HG03469 (cell line): ENCODE data around the gene LSM14B.
A peak's percentile ranks its signal among the peaks of the same experiment; 100 is the strongest.
"Not testable (repeated sequence)": the region's sequence is repeated elsewhere in the genome, so short reads cannot be mapped to it uniquely, and the experiment has no call there.

Experiments
- ATAC-seq: cut with Tn5 transposase; IDR thresholded peaks from one replicate; pipeline ENCODE4 v1.9.1; 2021; ENCODE audit warnings: mild to moderate bottlenecking, moderate library complexity, moderate number of reproducible peaks; ENCODE audit not compliant: unreplicated experiment

LSM14B gene

DNA sequence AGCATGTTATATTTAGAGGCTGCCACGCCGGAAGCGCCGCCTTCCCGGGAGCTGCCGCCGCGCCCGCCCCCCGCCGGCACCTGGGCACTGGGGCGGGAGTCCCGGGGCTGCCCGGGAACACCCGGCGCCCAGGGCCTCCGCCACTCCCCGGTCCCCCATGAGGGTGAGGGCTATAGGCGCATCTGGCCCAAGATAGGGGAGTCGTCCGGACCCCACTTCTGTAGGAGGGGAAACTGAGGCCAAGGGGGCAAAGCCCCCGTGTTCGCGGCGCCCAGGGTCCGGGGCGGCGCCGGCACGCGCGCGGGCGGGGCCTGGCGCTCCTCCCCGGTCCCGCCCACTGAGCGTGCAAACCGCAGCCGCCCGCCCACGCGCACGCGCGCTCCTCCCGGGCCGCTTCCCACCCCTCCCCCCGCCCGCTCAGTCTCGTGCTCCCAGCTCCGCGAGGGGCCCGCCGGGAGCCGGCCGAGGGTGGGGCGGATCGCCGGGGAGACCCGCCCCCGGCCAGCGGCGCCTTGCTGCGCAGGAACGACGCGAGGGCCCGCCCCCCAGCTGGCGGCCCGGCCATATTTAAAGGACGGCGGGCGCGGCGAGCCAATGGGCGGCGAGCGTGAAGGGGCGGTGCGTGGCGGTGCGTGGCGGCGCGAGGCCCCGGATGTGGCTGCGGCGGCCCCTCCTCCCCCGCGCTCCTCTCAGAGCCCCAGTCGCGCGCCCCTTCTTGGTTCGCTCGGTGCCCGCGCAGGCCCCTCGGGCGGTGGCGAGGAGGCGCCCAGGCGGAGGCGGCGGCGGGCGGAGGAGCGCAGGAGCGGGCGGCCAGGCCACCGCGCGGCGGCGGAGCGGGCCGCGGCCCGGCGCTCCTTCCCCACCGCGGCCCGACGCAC lies at the start of gene LSM14B:
LSM14B (plus strand) TSS at position 700 of the 878 bp plus-strand sequence. CDS start 192 bp downstream, outside the sequence.
- ATAC-seq, result peak; percentile 64

DNA sequence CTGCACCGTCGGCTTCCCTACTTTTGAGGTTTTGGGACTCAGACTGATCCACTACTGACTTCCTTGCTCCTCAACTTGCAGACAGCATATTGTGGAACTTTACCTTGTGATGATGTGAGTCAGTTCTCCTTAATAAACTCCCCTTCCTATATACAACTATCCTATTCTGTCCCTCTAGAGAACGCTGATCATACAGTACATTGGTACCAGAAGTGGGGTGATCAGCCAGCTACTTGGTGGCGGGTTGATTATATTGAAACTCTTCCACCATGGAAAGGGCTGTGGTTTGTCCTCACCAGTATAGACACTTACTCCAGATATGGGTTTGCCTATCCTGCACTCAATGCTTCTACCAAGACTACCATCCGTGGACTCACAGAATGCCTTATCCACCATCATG lies 49.0 kb upstream of the LSM14B start:
- no peak for ATAC-seq

DNA sequence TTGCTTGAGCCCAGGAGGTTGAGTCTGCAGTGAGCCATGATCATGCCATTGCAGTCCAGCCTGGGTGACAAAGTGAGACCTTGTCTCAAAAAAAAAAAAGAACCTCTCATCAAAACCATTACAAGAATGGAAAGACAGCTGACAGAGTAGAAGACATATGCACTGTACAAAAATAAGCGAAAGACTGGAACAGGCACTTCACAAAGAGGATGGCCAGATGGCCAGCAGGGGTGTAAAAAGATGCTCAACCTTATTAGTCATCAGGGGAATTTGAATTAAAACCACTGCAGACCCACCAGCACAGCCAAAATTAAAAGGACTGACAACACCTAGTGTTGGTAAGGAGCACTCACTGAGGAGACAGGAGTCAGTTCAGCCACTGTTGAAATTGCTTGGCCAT lies 43.1 kb upstream of the LSM14B start:
- no peak for ATAC-seq

DNA sequence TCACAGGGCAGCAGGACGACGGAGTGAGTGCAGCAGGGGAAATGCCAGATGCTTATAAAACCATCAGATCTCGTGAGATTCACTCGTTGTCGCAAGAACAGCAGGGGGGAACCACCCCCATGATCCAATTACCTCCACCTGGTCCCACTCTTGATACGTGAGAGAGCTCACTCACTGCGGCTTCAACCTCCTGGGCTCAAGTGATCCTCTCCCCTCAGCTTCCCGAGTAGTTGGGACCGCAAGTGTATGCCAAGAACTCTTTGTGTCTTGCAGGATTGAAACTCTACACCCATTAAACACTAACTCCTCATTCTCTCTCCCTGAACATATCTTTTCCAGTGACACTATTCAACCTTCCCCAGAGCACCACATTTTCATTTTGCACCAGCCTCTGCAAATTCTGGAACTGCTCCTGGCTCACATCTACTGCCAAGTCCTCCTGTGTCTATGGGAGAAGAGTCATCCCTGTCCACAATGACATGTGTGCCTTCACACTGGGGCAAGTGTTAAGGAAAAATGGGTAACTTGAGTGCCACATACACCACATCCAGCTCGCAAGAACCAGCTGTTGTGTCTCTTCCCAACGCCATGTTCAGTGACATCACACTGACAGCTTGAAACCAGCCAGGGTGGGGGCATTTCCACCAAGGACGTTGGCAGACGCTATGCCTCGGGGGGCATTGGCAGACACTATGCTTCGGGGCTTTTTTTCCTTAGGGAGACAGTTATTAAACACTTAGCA lies 41.9 kb upstream of the LSM14B start:
- ATAC-seq, result no peak

DNA sequence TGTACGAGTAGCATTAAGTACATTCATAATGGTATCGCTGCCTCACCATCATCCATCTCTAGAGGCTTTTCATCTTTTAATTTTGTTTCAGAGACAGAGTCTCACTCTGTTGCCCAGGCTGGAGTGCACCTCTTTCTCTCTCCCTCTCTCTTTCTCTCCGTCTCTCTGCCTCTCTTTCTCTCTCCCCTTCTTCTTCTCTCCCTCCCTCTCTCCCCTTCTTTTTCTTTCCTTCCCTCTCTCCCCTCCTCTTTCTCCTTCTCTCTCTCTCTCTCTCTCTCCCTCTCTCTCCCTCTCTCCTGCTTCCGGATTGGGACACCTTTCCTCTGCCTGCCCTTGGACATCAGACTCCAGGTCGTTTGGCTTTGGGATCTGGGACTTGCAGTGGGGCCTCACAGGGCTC lies 39.0 kb upstream of the LSM14B start:
- no peak for ATAC-seq

DNA sequence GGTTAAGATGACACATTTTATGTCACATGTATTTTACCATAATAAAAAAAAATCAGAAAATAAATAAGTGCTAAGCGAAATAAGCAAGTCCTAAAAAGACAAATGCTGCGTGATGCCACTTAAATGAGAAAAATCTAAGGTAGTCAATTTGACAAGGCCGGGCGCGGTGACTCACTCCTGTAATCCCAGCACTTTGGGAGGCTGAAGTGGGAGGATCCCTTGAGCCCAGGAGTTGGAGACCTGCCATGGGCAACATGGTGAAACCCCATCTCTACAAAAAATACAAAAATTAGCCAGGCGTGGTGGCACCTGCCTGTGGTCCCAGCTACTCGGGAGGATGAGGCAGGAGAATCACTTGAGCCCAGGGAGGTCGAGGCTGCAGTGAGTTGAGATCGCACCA lies 38.1 kb upstream of the LSM14B start:
- not testable (repeated sequence) for ATAC-seq

DNA sequence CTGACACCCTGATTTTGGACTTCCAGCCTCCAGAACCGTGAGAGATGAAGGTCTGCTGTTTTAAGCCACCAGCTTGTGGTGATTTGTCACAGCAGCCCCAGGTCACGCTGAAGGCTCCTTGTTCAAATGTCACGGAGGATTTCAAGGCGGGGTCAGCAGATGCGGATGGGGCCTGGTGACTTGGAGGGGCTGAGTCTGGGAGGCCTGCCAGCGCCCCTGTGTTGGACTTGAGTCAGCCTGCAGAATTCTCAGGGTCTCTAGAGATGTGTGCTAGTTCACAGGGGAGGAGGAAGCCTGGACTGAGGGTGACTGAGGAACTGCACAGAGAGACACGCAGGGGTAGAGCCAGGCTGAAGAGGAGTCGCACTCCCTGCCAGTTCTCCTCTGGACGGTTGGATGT lies 37.1 kb upstream of the LSM14B start:
- no peak for ATAC-seq

DNA sequence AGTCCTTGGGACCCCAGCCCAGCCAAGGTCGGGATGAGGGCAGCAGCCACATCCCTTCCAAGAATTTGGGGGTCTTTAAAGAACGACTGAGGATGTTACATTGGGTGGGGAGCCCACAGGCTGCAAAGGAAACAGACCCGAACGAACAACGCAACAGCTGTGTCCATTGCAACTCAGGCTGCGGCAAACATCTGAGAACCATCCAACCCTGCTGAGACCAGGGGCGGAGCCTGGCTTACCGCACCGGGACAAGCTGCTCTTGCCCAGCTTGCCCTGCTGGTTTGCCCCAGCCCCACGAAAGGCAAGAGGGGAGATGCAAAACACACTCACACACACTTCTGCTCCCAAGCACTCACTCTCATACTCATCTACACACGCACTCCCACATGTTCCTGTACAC lies 35.0 kb upstream of the LSM14B start:
- ATAC-seq, result no peak

DNA sequence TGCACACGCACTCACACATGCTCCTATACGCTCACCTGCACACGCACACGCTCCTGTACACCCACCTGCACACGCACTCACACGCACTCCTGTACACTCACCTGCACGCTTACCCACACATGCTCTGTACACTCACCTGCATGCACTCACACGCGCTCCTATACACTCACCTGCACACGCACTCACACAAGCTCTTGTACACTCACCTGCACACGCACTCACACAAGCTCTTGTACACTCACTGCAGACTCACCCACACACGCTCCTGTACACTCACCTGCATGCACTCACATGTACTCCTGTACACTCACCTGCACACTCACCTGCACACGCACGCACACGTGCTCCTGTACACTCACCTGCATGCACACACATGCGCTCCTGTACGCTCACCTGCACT lies 34.6 kb upstream of the LSM14B start:
- no peak for ATAC-seq

DNA sequence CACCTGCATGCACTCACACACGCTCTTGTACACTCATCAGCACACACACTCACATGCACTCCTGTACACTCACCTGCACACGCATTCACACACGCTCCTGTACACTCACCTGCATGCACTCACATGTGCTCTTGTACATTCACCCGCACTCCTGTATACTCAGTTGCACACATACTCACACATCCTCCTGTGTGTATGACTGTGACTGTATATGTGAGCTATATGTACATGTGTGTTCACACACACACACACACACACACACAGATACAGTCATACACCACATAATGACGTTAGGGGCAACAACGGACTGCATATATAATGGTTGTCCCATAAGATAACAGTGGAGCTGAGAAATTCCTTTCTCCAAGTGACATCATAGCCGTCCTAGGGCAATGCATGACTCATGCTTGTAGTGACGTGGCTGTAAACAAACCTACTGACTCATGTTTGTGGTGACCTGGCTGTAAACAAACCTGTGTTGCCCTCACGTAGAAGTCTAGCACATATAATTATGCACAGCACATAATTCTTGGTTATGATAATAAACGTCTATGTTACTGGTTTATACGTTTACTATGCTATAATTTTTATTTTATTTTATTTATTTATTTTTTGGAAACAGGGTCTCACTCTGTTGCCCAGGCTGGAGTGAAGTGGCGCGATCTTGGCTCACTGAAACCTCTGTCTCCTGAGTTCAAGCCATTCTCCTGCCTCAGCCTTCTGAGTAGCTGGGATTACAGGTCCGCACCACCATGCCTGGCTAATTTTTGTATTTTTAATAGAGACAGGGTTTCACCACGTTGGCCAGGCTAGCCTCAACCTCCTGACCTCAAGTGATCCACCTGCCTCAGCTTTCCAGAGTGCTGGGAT lies 33.8 kb upstream of the LSM14B start:
- no peak for ATAC-seq

DNA sequence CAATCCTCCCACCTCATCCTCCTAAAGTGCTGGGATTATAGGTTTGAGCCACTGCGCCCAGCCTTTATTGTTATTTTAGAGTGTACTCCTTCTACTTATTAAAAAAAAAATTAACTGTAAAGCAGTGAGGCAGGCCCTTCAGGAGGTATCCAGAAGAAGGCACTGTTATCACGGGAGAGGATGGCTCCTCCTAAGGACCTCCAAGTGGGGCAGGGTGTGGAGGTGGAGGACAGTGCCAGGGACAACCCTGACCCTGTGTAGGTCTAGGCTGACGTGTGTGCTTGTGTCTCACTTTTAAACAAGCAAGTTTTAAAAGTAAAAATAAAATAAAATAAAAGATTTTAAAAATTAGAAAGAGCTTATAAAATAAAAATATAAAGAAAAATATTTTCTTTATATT lies 32.9 kb upstream of the LSM14B start:
- ATAC-seq, result no peak

DNA sequence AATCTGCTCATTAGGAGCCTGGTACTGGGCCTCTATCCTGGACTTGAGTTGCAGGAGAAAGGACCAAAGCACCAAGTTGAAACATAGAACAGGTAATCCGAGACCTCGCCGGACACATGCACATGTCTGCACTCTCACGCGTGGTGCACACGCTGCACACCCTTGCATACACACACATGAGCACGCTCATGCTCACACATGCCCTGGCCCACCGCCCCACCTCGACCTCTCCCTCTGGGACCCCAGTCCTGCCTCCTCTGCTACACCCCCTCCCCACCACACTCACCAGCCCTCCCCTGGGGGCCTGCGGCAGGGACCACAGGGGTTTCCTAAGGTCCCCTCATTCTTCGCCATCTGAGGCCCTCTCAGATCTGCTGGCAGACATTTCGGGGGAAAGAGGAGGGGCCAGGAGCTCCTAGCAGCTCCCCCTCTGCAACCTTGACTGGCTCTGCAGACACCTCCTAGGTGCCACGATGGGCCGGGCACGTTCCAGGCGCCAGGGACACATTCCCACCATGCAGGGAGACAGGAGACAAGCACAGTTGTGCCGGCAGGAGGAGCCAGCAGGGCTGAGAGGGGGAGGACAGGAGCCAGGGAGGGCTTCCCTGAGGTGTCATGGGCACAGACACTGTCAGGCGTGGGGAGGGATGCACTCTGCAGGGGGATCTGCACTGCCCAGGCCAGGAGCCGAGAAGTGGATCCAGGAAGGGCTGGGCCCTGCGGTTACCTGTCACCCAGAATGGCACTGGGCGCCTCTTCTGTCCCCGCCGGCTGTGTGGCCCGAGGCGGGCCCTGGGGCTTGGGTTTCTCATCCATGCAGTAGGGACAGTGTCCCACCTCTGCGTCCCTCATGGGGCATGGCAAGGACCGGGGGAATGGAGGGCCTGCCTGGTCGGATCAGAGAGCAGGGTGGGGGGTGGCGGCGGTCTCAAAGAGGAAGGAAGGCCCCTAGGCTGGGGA lies 25.6 kb upstream of the LSM14B start:
- ATAC-seq, result no peak

DNA sequence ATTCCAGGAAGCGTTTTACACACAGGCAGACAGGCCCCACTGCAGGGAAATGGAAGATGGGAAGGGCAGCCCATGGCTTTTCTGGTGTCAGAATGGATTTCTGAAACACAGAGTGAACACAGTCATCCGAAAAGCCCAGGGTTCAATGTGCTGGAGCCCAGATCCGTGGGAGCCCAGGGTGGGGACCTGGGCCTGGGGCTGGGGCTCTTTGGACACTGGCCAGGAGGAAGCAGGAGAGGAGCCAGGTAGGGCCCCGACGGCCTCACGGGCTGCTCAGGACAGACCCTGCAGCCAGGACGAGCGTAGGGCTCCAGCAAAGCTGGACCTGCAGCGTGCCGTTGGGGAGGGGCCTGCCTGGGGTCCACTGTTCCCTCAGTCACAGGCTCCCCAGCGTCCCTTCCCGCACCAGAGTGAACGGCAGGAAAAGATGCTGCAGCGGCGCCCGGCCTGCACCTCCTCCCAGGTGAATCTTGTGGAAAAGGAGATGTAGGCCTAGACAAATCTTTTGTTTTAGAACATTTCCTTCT lies 24.3 kb upstream of the LSM14B start:
- ATAC-seq, result no peak

DNA sequence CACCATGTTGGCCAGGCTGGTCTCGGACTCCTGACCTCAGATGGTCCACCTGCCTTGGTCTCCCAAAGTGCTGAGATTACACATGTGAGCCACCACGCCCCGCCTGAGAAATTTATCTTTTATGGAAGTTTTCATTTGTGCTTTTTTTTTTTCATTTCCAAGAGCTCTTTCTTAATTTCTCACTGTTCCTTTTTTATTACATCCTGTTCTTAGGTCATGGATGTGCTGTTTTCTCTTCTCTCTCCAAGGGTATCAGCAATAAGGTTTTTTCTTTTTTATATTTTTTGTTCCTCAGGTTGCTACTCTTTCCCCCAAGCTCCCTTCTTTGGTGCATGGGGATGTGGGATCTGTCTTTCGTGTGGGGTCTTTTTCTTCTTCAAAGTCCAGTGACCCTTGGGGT lies 21.2 kb upstream of the LSM14B start:
- no peak for ATAC-seq

DNA sequence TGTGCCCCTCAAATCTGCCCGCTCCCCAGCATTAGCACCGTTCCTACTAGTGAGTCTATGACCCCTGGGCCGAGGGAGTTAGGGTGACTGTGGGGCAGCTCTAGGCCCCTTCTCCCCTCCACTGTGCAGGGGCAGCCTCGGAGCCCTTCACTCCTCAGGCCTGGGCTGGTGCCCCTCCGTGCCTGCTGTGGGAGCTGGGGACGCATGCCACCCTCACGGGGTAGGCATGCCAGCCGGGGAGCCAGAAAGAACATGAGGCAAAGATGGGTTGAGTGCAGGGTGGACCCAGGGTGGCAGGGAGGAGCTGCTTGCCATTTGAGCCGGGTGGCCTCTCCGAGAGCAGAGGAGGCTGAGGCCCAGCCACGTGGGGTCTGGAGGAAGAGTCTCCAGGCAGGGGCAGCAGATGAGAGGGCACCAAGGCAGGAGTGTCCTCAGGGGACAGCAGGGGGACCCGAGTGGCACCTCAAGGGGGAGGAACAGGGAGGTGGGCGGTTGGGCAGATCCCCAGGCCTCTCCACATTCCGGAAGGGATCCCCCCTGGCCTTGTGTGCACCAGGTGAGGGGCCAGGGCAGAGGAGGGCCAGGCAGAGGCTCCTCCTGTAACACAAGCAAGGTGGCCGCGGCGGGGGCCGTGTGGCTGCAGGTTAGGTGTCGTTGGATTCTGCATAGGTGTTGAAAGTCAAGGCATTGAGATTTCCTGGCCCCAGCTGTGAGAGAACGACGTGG lies 18.6 kb upstream of the LSM14B start:
- no peak for ATAC-seq

DNA sequence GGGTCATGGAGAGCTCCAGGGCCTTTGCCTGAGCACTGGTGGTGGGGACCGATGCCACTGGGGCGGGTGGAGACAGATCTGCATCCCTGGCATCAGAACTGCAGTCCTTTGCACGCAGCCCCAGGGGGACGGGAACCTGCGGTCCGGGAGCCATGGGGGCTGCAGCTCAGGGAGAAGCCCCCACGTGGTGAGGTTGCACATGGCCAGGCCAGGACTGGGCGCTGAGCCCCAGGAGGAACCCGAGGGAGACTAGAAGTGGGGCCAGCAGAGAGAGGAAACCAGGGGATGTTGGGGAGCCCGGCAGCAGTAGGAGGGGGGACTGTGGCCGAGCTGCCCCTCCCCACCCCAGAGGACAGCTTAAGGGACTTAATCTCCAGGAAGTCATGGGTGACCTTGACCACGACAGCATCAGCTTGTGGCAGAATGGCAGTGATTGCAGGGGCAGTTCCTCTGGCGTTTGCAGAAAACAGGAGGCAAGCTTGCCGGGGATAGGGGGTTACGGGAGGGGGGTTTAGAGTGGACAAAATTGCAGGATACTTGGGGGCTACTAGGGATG lies 18.0 kb upstream of the LSM14B start:
- ATAC-seq, result no peak

DNA sequence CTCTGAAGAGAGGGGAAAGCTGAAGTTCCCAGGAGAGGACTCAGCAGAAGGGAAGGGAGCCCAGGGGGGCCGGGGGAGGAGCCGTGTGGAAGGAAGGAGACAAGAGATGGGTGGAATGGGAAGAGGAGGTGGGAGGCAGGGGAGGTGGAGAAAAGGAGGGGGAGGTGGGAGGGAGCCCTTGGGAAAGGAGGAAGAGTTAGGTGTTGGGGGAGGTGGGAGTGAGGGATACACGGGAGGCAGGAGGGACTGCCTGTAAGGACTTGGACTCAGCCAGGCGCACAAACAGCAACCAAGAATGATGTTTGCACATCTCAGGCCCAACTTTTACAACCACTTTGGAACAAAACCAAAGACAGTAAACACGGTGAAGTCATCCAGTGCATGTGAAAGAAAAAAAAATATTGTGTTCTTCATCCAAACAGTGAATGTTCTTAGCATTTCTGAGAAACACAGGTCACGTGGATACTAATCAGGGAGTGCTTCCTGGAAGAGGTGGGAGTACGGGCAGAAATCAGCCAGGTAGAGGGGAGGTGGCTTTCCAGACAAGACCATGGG lies 17.4 kb upstream of the LSM14B start:
- no peak for ATAC-seq

DNA sequence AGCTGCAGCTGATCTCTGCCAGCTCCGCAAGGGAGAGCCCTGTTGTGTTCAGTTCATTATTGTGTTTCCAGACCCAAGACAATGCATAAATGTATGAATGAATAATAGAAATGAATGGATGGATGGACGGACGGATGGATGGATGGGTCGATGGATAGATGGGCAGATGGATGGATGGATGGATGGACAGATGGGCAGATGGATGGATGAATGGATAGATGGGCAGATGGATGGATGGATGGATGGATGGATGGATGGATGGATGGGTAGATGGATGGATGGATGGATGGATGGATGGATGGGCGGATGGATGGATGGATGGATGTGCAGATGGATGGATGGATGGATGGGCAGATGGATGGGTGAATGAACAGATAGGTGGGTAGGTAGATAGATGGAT lies 16.7 kb upstream of the LSM14B start:
- no peak for ATAC-seq

DNA sequence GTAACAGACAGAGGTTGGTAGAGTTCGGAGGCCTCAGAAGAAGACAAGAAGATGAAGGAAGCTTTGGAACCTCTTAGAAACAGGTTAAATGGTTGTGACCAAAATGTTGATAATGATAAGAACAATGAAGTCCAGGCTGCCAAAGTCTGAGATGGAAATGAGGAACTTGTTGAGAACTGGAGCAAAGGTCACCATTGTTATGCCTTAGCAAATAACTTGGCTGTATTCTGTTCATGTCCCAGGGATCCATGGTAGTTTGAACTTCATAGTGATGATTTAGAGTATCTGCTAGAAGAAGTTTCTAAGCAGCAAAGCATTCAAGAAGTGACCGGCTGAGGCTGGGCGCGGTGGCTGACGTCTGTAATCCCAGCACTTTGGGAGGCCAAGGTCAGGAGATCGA lies 11.1 kb upstream of the LSM14B start:
- ATAC-seq, result no peak
